NCI-H1436 (cell line): ENCODE results near the gene RPUSD3.
A peak's percentile ranks its signal among the peaks of the same experiment; 100 is the strongest.
"Not testable (repeated sequence)": the region's sequence is repeated elsewhere in the genome, so short reads cannot be mapped to it uniquely, and the experiment has no call there.

Experiments
- DNase-seq: peaks from one replicate; lab custom pipeline; 2025; lab: John Stamatoyannopoulos, UW

RPUSD3 gene, protein sequence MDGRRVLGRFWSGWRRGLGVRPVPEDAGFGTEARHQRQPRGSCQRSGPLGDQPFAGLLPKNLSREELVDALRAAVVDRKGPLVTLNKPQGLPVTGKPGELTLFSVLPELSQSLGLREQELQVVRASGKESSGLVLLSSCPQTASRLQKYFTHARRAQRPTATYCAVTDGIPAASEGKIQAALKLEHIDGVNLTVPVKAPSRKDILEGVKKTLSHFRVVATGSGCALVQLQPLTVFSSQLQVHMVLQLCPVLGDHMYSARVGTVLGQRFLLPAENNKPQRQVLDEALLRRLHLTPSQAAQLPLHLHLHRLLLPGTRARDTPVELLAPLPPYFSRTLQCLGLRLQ

GRCh38 chr3:9843715-9844438 lies at the start of gene RPUSD3:
RPUSD3 (minus strand) TSS chr3:9844008; CDS start chr3:9843990, 18 bp downstream.
- peak; percentile 76 for DNase-seq

DNA sequence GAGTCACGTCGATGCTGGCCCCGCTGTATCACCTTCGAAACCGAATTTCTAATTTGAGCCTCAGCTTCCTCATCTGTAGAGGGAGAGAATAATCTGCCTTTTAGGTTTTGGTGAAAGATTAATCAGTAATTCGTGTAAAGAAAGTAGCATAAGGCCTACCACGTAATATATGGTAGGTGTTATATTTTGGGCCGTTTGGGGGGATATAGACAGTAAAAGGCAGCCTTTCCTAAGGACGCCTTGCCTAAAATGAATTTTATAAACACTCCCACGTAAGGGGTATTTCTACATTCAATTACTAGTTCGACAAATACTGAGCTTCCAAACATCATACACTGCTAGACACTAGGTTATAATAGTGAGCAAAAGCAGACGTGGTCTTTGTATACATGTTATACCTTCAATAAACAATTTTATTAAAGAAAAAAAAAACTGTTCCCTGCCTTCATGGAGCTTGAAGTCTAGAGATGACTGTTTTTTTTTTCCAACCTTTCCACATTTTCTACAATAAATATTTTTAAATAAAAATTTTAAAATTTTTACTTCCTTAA lies 47.3 kb upstream of the RPUSD3 start:
- no peak for DNase-seq

GRCh38 chr3:9890249-9891071 lies 46.7 kb upstream of the RPUSD3 start, which contains the start of gene JAGN1:
JAGN1 (plus strand) TSS chr3:9890610; CDS start chr3:9890723, 113 bp downstream.
- DNase-seq, result peak; percentile 68

- DNase-seq, result no peak
Observed at GRCh38 chr3:9889405-9889804, 45.6 kb upstream of the RPUSD3 start.

DNA sequence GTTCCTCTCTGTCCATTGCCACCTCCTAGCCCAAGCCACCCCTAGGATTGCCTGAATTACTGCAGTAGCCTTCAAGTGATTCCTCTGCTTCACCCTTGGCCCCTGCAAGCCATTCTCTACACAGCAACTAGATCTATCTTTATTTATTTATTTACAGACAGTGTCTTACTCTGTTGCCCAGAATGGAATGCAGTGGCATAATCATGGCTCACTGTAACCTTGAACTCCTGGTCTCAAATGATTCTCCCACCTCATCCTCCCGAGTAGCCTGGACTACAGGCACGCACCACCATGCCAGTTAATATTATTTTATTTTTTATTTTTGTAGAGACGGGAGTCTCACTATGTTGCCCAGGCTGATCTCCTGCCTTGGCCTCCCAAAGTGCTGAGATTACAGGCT lies 44.7 kb upstream of the RPUSD3 start:
- DNase-seq, result no peak

DNA sequence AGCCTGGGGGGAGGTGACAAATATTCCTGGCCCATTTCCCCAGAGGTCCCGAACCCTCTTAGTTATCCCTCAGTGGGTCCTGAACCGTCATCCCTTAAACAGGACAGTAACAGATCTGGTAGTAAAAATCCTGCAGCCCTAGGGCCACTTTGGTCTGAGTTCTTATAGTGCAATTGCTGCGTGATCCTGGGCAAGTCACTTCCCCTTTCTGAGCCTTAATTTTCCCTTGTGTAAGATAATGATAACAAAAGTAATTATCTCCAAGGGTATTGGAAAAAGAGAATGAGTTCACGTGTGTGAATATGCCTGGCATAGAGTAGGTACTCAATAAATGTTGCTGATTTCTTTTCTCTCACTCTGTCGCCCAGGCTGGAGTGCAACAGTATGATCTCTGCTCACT lies 43.7 kb upstream of the RPUSD3 start:
- DNase-seq, result no peak

DNA sequence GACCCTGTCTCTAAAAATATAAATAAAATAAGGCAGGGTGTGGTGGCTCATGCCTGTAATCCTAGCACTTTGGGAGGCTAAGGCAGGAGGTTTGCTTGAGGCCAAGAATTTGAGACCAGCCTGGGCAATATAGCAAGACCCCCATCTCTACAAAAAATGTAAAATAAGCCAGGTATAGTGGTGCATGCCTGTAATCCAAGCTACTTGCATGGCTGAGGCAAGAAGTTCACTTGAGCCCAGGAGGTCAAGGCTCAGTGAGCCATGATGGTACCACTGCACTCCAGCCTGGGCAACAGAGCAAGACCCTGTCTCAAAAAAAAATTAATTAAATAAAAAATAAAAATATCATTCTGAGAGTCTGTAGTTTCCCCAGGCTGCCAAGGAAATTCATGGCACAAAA lies 42.5 kb upstream of the RPUSD3 start:
- DNase-seq, result no peak

GRCh38 chr3:9884555-9885165 lies 40.9 kb upstream of the RPUSD3 start:
- no peak for DNase-seq

- DNase-seq, result no peak
Observed at GRCh38 chr3:9883706-9884554, 40.1 kb upstream of the RPUSD3 start.

GRCh38 chr3:9881441-9881840 lies 37.6 kb upstream of the RPUSD3 start:
- no peak for DNase-seq

DNA sequence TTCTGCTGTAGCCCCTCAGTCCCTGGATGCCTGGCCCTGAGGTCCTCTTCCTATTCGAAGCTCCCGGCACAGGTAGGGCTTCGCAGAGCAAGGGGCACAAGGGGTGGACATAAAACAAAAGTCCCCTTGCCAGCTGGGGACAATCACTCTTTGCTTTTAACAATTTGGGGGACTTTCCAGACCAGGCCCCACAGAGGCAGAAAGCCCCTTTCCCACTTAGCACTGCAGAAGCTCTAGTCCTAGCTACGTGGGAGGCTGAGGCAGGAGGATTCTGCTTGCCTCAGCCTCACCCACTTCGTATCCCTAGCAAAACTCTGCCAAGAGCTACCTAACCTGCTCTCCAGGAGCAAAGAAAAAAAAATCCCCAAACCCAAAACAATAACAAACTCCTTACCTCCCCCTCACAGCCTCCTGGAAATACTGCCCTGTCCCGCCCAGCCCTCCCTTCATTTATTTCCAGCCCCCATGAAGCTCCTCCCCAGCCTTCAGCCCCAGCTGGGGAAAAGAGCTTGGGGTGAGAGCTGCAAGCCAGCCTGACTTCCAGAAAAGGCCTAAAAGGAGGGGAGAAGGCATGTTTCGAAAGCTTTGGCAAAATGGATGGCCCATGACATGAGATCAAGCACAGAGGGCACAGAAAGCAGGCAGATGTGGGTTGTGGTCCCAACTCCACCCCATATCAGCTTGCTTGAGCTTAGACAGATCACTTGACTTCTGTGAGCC lies 36.2 kb upstream of the RPUSD3 start, which contains the start of gene CIDEC:
Gene CIDEC (minus strand): TSS at position 424 of the 720 bp plus-strand sequence. CDS start 1,767 bp downstream, outside the sequence.
- DNase-seq, result no peak

GRCh38 chr3:9878700-9879099 lies 34.9 kb upstream of the RPUSD3 start:
- no peak for DNase-seq

DNA sequence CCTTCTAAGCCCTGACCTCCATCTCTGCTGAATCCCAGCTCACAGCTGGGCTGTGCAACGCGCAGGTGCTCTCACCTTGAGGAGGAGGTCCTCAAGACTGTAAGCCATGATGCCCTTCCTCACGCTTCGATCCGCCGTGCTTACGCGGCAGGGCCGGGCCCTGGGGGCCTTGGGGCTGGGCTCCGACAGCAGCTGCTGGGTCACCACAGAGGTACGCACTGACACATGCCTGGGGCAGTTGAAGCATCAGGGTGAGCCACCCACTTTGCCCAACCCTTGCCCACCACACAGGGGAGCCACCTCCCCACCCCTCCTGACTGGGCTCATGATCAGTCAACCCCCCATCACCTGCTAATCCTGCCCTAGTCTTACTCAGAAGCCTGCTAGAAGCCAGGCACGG lies 33.2 kb upstream of the RPUSD3 start:
- DNase-seq, result no peak

GRCh38 chr3:9876255-9876654 lies 32.4 kb upstream of the RPUSD3 start:
- not testable (repeated sequence) for DNase-seq

GRCh38 chr3:9875448-9875847 lies 31.6 kb upstream of the RPUSD3 start:
- DNase-seq, result no peak

DNA sequence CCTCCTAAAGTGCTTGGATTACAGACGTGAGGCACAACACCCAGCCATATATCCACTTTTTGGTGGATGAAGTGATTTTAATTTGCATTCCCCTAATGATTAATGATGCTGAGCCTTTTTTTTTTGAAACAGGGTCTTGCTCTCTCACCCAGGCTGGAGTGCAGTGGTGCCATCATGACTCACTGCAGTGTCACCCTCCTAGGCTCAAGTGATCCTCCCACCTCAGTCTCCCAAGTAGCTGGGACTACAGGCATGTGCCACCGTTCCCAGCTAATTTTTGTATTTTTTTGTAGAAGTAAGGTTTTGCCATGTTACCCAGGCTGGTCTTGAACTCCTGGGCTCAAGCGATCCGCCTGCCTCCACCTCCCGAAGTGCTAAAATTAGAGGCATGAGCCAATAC lies 28.3 kb upstream of the RPUSD3 start:
- not testable (repeated sequence) for DNase-seq

DNA sequence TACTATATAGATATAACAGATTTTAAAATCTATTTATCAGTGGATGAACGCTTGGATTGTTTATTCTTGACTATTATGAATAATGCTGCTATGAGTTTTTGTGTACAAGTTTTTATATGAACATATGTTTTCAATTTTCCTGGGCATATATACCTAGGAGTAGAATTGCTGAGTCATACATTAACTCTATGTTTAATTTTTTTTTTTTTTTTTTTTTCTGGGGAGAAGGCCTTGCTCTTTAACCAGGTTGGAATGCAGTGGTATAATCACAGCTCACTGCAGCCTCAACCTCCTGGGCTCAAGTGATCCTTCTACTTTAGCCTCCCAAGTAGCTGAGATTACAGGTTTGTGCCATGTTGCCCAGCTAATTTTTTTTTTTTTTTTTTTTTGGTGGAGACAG lies 27.2 kb upstream of the RPUSD3 start:
- no peak for DNase-seq

- no peak for DNase-seq
Observed at GRCh38 chr3:9869955-9870354, 26.1 kb upstream of the RPUSD3 start.

DNA sequence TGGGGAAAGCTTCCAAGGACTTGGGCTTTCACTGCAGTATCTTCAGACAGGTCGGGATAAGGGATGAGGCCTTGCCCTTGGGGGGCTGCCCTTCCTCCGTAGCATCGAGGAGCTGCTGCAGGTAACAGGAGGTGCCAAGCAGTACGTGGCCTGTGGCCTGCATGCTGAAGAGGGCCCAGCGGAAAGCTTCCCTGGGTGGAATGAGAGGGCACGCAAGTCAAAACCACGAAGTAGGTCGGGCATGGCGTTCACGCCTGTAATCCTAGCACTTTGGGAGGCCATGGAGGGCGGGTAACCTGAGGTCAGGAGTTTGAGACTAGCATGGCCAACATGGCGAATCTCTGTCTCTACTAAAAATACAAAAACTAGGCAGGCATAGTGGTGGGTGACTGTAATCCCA lies 23.3 kb upstream of the RPUSD3 start:
- no peak for DNase-seq

DNA sequence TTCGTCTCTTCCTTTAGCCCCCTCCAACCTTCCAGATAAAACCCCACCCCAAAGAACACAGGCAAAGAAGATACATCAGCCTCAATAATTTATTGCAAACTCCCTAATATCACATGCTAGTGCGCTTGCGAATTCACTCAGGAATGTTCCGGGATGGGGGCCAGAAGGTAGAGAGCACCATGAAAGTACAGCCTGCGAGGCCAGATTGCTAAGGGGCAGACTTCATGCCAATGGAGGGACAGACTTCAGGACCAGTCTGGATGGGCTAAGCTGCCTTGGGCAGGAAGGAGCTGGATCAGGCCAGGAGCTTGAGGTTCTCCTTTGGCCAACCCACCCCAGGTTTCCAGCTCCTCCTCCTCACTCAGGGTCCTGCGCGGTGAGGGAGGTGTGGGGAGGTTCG lies 22.8 kb upstream of the RPUSD3 start:
- DNase-seq, result no peak
